Measurements from ENCODE around the gene GTF3C1. TPM values are rescaled to one million over a fixed set of nuclear protein-coding genes. Genes with fewer than 3 reads are reported as not detected.
"Not testable (repeated sequence)": the region's sequence is repeated elsewhere in the genome, so short reads cannot be mapped to it uniquely, and the experiment has no call there.

The GTF3C1 gene, protein sequence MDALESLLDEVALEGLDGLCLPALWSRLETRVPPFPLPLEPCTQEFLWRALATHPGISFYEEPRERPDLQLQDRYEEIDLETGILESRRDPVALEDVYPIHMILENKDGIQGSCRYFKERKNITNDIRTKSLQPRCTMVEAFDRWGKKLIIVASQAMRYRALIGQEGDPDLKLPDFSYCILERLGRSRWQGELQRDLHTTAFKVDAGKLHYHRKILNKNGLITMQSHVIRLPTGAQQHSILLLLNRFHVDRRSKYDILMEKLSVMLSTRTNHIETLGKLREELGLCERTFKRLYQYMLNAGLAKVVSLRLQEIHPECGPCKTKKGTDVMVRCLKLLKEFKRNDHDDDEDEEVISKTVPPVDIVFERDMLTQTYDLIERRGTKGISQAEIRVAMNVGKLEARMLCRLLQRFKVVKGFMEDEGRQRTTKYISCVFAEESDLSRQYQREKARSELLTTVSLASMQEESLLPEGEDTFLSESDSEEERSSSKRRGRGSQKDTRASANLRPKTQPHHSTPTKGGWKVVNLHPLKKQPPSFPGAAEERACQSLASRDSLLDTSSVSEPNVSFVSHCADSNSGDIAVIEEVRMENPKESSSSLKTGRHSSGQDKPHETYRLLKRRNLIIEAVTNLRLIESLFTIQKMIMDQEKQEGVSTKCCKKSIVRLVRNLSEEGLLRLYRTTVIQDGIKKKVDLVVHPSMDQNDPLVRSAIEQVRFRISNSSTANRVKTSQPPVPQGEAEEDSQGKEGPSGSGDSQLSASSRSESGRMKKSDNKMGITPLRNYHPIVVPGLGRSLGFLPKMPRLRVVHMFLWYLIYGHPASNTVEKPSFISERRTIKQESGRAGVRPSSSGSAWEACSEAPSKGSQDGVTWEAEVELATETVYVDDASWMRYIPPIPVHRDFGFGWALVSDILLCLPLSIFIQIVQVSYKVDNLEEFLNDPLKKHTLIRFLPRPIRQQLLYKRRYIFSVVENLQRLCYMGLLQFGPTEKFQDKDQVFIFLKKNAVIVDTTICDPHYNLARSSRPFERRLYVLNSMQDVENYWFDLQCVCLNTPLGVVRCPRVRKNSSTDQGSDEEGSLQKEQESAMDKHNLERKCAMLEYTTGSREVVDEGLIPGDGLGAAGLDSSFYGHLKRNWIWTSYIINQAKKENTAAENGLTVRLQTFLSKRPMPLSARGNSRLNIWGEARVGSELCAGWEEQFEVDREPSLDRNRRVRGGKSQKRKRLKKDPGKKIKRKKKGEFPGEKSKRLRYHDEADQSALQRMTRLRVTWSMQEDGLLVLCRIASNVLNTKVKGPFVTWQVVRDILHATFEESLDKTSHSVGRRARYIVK (N-terminal part only)
- total RNA-seq, result 52.3 and 52.7 TPM in 2 replicates

DNA sequence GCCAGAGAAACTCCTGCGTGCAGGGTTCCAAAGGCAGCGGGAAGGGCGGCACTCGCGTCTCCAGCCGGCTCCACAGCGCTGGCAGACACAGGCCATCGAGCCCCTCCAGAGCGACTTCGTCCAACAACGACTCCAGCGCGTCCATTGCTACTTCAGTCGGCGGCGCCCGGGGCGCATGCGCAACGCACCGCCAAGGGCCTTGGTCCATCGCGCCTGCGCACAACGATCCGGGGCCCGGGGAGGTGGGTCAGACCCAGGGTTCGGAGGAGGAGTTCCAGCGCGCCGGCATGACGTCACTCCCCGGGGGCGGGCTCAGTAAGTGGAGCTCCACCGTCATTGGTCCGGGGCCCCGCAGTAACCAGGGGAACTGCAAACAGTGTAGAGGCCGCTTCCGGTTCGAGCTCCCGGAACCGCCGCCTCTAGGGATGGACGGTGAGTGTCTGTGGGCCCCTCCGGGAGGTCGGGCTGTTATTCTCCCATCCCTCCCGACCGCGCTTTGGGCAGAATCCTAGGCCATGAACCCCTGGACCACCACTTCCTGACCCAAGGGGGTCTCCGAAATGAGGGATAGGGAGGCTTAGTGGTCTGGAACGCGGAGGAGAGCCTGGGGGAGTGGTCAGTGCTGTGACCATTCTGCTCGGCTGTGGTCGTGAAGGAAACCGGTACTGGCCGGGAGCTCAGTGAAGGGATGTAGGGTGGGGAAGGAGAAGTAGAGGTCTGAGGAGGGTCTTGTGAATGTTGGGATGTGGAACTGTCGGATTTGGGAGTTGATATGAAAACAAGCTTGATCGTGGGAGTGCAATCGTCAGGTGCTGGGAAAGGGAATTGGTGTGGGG lies at the start of gene GTF3C1, which contains the start of gene KATNIP:
Gene GTF3C1, minus strand, starts transcription at position 168 of the 836 bp plus-strand sequence. Its CDS starts 23 bp downstream, at position 145.
Gene KATNIP, plus strand, starts transcription at position 399 of the 836 bp plus-strand sequence. Its CDS starts 27 bp downstream, at position 426.
- intact Hi-C loops (cut with micrococcal nuclease), result loop anchor here (1.0 to 5.0 kb wide), 2 partner anchors 347 to 742 kb away; partner anchors contain the start of genes KDM8 and SBK1

DNA sequence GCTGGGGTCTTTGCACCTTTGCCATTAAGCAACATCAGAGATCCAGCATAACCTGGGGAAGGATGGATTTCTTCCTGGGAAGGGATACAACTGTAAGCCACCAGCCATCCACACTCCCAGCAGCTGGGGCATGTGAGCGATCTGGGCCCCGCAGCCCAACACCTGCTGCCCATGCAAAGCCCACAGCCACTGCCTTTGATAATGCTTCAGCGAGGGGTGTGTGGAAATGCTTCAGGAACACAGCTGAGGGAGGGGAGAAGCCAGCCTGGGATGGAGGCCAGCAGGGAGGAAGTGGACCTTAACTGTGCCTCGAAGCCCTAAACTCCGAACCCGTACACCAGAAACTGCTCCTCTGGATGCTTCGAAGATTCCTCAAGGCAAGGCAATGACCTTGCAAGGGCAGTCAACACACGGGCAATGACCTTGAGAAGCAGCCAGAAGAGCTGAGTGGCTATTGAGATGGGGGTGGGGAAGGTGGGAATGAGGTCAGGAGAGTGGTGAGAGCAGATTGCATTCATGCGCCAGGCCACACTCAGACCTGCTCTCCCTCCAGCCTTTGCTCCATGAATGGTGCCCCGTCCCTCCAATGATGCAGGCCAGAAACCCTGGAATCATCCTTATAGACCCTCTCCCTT lies 49.3 kb upstream of the GTF3C1 start:
- intact Hi-C loops (cut with micrococcal nuclease), result no loop called here

DNA sequence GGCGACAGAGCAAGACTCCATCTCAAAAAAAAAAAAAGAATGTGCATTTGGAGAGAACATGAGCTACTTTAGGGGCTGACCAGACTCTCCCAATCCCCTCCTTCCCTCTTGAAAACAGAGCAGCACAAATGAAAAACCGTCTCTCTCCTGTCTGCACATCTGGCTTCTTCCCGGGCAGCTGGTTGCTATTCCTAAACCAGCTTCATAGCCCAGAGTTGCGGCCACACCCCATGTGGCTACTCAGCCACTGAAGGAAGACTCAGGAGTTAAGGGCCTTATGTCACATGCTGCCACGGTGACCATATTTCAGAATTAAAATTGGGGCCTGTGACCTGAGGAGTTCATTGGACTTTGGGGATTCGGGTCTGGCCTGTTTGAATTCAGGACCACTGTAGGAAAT lies 48.5 kb upstream of the GTF3C1 start:
- intact Hi-C loops (cut with micrococcal nuclease), result no loop called here

DNA sequence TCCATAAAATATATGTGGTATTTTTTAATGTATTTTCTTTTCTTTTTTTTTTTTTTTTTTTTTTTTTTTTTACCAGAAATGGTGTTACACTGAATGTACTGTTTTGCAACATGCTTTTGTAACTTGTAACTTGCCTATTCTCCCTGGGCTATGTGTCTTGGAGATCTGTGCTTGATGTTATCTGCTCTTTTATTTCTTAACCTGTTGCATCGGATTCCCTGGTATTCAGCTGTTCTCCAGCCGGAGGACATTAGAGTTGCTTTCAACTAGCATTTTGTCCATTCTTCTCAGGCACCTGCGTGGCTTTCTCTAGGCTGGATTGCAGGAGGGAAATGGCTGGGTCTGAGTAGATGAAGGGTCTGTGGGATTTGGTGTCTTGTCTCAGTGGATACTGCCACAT lies 47.6 kb upstream of the GTF3C1 start:
- intact Hi-C loops (cut with micrococcal nuclease), result no loop called here

DNA sequence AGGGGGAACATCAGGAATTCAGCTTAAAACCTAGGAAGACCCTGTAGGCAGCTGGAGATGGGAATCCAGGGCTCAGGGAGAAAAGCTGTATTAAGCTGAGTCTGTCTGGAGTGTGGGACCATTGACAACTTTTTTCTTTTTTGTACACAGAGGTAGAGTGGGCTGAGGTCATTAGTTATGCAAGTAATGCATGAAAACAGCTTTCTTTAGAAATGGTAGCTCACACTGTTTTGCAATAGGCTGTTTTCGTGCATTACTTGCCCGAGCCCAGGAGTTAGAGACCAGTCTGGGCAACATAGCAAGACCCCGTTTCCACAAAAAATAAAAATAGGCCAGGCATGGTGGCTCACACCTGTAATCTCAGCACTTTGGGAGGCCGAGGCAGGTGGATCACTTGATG lies 46.7 kb upstream of the GTF3C1 start:
- intact Hi-C loops (cut with micrococcal nuclease), result no loop called here

DNA sequence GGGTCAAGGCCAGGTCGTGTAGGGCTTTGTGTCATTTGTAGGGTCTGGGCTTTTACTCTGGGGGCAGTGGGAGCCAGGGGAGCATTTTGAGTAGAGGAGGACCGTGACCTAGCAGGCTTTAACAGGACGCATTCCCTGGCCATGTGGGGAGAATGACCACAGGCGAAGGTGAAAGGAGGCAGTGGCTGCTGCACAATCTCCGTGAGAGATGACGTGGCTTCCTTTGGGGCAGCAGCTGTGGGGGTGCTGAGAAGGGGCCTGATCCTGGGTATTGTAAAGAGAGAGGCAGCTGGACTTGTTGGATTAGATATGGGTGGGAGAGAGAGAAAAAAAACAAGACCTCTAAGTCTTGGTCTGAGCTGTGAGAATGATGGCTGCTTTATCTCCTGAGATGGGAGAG lies 46.3 kb upstream of the GTF3C1 start:
- intact Hi-C loops (cut with micrococcal nuclease), result no loop called here

DNA sequence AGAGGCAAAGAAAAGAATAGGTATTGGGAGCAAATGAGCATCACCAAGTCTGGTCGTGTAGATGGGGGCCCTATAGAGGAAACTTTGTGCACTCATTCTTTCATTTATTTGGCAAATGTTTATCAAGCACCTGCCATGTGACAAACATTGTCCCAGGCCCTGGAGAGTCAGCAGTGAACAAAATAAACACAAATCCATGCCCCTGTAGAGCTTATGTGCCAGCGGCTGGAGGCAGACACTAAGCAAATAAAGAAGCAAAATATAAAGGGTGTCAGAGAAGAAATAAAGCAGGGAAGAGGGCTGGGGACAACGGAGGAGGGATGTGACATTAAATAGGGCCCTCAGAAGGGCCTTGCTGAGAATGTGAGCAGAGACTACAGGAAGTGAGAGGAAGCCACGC lies 45.8 kb upstream of the GTF3C1 start:
- intact Hi-C loops (cut with micrococcal nuclease), result no loop called here

DNA sequence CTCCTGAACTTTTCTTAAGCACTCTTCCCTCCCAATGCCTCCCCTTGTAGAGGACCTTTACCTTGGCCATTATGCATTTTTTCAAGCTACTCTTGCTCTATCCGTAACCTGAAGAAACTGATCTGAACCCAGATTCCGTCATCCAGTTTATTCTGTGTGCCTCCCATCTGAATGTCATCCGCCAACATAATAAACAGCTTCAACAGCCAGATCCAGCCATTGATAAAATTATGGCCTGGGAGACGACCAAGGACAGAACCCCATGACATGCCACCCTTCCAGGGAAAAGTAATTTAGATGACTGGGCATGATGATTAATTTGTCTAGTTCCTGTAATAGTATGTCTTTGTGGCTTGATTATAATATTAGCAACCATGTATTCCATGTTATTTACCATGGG lies 42.1 kb upstream of the GTF3C1 start:
- intact Hi-C loops (cut with micrococcal nuclease), result no loop called here

DNA sequence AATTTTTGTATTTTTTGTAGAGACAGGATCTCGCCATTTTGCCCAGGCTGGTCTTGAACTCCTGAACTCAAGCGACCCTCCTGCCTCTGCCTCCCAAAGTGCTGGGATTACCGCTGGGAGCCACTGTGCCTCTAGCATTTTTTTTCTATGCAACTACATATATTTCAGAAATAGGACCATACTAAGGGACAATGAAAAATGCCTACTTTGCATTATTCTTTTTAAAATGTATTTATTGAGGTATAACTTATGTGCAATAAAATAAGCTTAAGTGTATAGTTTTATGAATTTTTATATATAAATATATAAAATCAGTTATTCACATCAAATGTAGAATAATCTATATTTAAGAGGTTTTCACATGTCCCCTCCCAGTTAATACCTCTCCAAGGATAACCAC lies 38.3 kb upstream of the GTF3C1 start:
- intact Hi-C loops (cut with micrococcal nuclease), result no loop called here

DNA sequence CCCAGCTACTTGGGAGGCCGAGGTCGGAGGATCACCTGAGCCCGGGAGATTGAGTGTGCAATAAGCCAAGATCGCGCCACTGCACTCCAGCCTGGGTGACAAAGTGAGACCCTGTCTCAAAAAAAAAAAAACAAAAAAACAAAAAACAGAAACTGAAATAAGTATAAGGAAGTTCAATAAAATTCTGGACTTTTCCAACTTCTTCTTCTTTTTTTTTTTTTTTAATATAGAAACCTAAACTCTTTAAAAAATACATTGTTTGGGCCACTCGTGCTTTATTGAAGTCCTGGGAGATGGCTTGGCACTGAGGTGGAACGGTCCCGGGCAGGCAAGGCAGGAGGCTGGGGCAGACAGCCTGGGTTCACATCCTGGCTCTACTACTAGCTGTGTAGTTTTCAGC lies 37.0 kb upstream of the GTF3C1 start:
- intact Hi-C loops (cut with micrococcal nuclease), result no loop called here

DNA sequence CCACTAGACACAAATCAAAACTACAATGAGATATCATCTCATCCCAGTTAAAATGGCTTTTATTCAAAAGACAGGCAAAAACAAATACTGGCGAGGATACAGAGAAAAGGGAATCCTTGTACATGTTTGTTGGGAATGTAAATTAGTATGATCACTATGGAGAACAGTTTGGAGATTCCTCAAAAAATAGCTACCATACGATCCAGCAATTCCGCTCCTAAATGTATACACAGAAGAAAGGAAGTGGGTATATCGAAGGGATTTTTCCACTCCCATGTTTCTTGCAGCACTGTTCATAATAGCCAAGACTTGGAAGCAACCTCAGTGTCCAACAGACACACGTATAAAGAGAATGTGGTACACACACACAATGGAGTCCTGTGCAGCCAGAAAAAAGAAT lies 35.5 kb upstream of the GTF3C1 start:
- intact Hi-C loops (cut with micrococcal nuclease), result no loop called here

DNA sequence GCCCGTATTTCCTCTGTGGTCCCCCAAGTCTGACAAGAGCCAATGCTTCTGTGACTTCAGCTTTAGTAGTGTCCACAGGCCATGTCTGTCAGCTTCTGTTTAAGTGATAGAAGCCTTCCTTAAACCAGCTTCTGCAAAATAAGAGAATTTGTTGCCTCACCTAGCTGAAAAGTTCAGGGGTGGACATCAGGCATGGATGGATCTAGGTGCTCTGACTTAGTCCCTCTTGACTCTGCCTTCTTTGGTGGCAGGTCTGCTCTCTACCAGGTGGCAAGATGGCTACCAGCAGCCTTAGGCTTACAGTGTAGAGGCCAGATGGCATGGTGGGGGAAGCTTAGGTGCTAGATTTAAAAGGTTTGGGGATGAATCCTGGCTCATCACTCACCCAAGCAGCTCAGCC lies 33.9 kb upstream of the GTF3C1 start:
- intact Hi-C loops (cut with micrococcal nuclease), result no loop called here

DNA sequence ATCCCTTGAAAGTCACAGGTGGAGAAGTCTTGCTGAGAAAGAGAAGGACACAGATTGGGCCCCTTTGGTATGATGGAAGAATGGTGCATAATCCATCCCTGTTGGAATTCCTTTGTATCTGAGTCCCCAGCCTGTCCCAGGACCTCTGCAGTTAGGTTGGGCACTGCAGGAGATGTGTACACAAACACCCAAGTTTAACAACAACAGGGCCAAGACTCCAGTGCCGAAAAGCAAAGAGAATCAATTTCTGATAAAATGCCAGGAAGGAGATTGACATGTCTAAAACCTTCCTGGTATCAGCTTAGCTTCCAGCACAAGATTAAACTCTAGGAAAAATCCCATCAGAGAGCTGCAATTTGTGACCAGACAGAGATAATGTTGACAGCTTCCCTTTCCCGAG lies 33.2 kb upstream of the GTF3C1 start:
- intact Hi-C loops (cut with micrococcal nuclease), result no loop called here

DNA sequence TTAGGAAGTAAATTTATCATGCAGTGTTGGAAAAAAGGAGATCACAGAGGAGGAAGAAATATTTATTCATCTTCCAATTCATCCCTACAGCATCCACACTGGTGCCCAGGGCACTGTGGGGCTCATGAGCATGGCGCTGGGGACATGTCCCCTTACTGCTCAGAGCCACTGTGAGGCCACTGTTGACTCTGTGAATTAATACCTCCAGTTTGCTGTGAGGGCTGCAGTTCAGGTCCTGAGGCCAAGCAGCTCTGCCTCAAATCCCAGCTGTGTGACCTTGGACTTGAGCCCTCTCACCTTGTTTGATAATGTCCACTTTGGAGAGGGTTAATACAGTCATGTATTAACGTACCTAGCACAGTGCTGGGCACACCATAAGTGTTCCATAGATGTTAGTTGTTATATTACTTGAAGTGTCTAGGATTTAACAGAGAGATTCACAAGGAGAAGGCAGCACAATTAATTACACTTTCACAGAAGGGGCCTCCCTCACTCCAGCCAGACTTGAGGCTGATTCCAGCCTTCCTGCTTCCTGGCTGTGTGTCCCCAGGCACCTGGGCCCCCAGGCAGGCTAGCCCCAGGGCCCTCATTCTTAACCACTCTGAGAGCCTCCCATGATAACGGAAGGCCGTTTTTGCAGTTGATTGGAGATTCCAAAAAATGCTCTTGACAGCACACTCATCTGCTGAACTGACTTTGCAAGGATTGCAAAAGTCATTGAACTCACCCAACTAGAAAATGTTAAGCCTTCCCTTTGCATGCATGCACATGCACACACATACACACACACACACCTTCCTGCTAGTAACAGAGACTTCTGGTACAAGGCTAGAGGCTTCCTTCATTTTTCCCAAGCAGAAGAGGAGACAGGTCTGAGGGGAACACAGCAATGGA lies 29.6 kb upstream of the GTF3C1 start:
- intact Hi-C loops (cut with micrococcal nuclease), result no loop called here

DNA sequence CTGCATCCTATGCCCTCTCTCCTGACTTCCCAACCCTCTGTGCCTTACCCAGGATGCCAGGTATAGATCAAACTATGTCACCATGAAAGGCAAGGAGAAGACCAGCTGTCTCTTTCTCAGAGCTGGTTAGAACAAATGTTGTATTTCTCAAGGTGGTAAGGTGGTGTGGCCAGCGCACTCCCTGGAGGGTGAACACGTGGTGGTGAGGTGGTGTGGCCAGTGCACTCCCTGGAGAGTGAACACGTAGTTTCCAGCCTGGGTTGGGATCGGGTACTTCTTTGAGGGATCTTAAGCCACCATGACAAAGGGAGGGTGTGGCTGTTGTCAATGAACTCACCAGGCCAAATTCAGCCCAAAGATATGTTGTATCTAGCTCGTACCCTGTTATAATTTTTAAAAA lies 27.0 kb upstream of the GTF3C1 start:
- intact Hi-C loops (cut with micrococcal nuclease), result no loop called here

DNA sequence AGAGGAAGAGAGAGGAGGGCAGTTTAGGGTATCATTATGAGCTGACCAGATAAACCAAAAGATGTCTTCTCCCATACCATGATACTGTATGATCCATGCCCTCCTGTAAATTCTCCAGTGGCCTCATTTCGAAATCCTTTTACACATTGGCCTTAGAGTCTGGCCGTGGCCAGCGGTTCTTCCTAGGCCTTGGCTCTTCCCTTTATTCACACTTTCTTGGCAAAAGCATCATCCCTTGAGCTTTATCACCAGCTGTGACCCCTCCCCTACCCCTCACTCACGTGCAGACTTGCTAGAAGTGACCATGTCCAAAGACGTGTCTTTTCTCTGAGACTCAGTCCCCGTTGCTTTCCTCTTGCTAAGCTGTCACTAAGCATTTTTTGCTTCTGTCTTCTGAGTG lies 23.0 kb upstream of the GTF3C1 start:
- intact Hi-C loops (cut with micrococcal nuclease), result no loop called here

DNA sequence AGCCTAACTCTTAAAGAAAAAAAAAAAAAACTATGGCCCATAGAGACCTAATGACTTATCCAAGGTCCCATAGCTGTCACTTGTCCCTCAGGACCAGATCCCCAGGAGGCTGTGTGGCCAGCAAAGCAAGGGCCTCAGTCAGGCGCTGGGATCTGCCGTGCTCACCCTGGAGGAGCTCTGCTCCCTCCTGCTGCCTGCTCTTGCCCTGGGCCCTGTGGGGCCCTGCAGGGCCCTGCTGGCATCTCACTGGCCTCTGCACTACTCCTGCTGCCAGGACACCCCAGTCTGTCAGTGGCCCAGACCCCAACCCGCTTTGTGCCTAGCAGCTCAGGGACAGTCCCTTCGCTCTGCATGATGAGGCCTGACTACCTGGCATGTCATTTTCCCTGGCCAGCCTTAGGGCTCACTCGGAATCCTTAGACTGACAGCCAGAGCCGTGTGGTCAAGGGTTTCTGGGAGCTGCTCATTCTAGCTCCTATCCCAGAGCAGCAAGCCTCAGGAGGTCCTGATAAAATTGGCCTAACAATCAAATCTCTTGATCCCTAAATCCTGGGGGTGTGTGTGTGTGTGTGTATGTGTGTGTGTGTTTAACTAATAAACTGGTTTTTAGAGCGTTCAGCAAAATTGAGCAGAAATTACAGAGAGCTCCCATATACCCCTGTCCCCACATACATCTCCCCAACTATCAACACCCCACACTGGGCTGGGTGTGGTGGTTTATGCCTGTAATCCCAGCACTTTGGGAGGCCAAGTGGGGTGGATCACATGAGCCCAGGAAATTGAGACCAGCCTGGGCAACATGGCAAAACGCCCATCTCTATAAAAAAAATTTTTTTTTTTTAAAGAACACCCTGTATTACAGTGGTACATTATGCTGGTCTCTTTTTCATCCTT lies 22.0 kb upstream of the GTF3C1 start:
- intact Hi-C loops (cut with micrococcal nuclease), result no loop called here

DNA sequence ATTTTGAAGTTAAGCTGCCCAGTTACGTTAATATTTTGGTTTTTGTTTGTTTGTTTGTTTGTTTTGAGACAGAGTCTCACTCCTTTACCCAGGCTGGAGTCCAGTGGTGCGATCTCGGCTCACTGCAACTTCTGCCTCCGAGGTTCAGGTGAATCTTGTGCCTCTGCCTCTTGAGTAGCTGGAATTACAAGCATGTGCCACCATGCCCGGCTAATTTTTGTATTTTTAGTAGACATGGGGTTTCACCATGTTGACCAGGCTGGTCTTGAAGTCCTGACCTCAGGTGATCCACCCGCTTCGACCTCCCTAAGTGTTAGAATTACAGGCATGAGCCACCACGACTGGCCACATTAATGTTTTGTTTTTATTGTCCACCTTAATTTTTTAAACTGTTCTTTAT lies 21.3 kb upstream of the GTF3C1 start:
- intact Hi-C loops (cut with micrococcal nuclease), result not testable (repeated sequence)

Measured in T-helper 2 cell treated with Interferon-gamma antibody and Interleukin-4, amounts not matched to agents 100 ng/mL and 5 ng/mL, for 36 hours (primary cell).